H9 (cell line): Measurements from ENCODE around the gene ARFGAP1. TPM values are rescaled to one million over a fixed set of nuclear protein-coding genes. Genes with fewer than 3 reads are reported as not detected.
A peak's percentile ranks its signal among the peaks of the same experiment; 100 is the strongest.

Experiments used
- DNase-seq: peaks from one replicate; pipeline ENCODE4 v3.0.0-alpha.2; 2017
- H2AFZ ChIP-seq: one replicate; pipeline ENCODE4 v1.6.1; 2013; ENCODE audit warnings: mild to moderate bottlenecking, low read length, control low read depth, moderate library complexity
- H2AK5ac ChIP-seq: 2 replicates; pipeline ENCODE4 v1.6.1; 2013; ENCODE audit warnings: low read length, control low read depth, mixed read lengths; ENCODE audit not compliant: insufficient read length
- H2BK120ac ChIP-seq: one replicate; pipeline ENCODE4 v1.6.1; 2013; ENCODE audit warnings: low read depth, mild to moderate bottlenecking, low read length, control low read depth, inconsistent platforms; ENCODE audit not compliant: poor library complexity, severe bottlenecking
- H2BK12ac ChIP-seq: 2 replicates; pipeline ENCODE4 v1.6.1; 2013; ENCODE audit warnings: low read length, control low read depth, mixed read lengths, low read depth; ENCODE audit not compliant: insufficient read length
- H2BK15ac ChIP-seq: 2 replicates; pipeline ENCODE4 v1.6.1; 2013; ENCODE audit warnings: low read depth, low read length, control low read depth
- H2BK20ac ChIP-seq: one replicate; pipeline ENCODE4 v1.6.1; 2013; ENCODE audit warnings: low read depth, mild to moderate bottlenecking, low read length, control low read depth, inconsistent platforms; ENCODE audit not compliant: poor library complexity, severe bottlenecking
- H2BK5ac ChIP-seq: 2 replicates; pipeline ENCODE4 v1.6.1; 2013; ENCODE audit warnings: low read length, control low read depth, mixed read lengths; ENCODE audit not compliant: insufficient read length
- H3K14ac ChIP-seq: 2 replicates; pipeline ENCODE4 v1.6.1; 2013; ENCODE audit warnings: low read length, control low read depth; ENCODE audit not compliant: insufficient read depth
- H3K18ac ChIP-seq: 2 replicates; pipeline ENCODE4 v1.6.1; 2013; ENCODE audit warnings: low read depth, mild to moderate bottlenecking, mixed read lengths, low read length, control low read depth; ENCODE audit not compliant: insufficient read length
- H3K23ac ChIP-seq: 2 replicates; pipeline ENCODE4 v1.6.1; 2013; ENCODE audit warnings: low read length, control low read depth, mixed read lengths, low read depth; ENCODE audit not compliant: insufficient read length
- H3K23me2 ChIP-seq: 2 replicates; pipeline ENCODE4 v1.6.1; 2013; ENCODE audit warnings: low read depth, mild to moderate bottlenecking, mixed read lengths, low read length, control low read depth; ENCODE audit not compliant: insufficient read length, poor library complexity, severe bottlenecking
- H3K27ac ChIP-seq: 2 replicates; pipeline ENCODE4 v1.5.1; 2013; ENCODE audit warnings: low read length, control low read depth, mixed read lengths, low read depth; ENCODE audit not compliant: insufficient read length
- H3K27me3 ChIP-seq: 2 replicates; pipeline ENCODE4 v1.6.1; 2013; ENCODE audit warnings: low read length, control low read depth, inconsistent platforms; ENCODE audit not compliant: insufficient read depth
- H3K4ac ChIP-seq: 2 replicates; pipeline ENCODE4 v1.6.1; 2013; ENCODE audit warnings: low read depth, mild to moderate bottlenecking, control low read depth, inconsistent platforms, low read length, moderate library complexity
- H3K4me1 ChIP-seq: 2 replicates; pipeline ENCODE4 v1.6.1; 2013; ENCODE audit warnings: low read length, control low read depth, inconsistent platforms; ENCODE audit not compliant: insufficient read depth
- H3K4me2 ChIP-seq: 2 replicates; pipeline ENCODE4 v1.6.1; 2013; ENCODE audit warnings: low read length, control low read depth, mixed read lengths; ENCODE audit not compliant: insufficient read length, insufficient read depth
- H3K56ac ChIP-seq: 2 replicates; pipeline ENCODE4 v1.6.1; 2013; ENCODE audit warnings: low read depth, mild to moderate bottlenecking, mixed read lengths, low read length, control low read depth; ENCODE audit not compliant: insufficient read length
- H3K79me1 ChIP-seq: 2 replicates; pipeline ENCODE4 v1.6.1; 2013; ENCODE audit warnings: low read depth, mild to moderate bottlenecking, moderate library complexity, low read length, control low read depth, inconsistent platforms; ENCODE audit not compliant: insufficient read depth, poor library complexity, severe bottlenecking
- H3K79me2 ChIP-seq: 2 replicates; pipeline ENCODE4 v1.6.1; 2013; ENCODE audit warnings: low read length, control low read depth, inconsistent platforms; ENCODE audit not compliant: insufficient read depth
- H3K9ac ChIP-seq: 2 replicates; pipeline ENCODE4 v1.6.1; 2013; ENCODE audit warnings: low read length, control low read depth, mixed read lengths; ENCODE audit not compliant: insufficient read length; ENCODE audit errors: extremely low read depth
- H3K9me3 ChIP-seq: one replicate; pipeline ENCODE4 v1.6.1; 2013; ENCODE audit warnings: low read depth, low read length, inconsistent platforms; ENCODE audit not compliant: control insufficient read depth
- H3T11ph ChIP-seq: one replicate; pipeline ENCODE4 v1.6.1; 2013; ENCODE audit warnings: mild to moderate bottlenecking, low read length, control low read depth, inconsistent platforms
- H4K20me1 ChIP-seq: one replicate; pipeline ENCODE4 v1.6.1; 2013; ENCODE audit not compliant: control insufficient read depth, insufficient read length, insufficient read depth
- H4K5ac ChIP-seq: 2 replicates; pipeline ENCODE4 v1.6.1; 2013; ENCODE audit warnings: low read depth, mild to moderate bottlenecking, mixed read lengths, low read length, control low read depth; ENCODE audit not compliant: insufficient read length
- H4K8ac ChIP-seq: replicated peaks from 2 replicates; pipeline ENCODE4 v1.6.1; 2013; ENCODE audit warnings: low read length, control low read depth, mixed read lengths, low read depth; ENCODE audit not compliant: insufficient read length
- H4K91ac ChIP-seq: 2 replicates; pipeline ENCODE4 v1.6.1; 2013; ENCODE audit warnings: low read depth, mild to moderate bottlenecking, moderate library complexity, mixed read lengths, low read length, control low read depth; ENCODE audit not compliant: insufficient read length
- H3K27ac Mint-ChIP-seq, 3 experiments: 2 replicates in 2 of 3; 3 replicates in 1 of 3; pipeline ENCODE4 v1.8.0; 2020 to 2021; ENCODE audit warnings: mixed read lengths in 3 of 3, mild to moderate bottlenecking in 1 of 3, moderate library complexity in 1 of 3
- H3K27me3 Mint-ChIP-seq: 2 replicates; pipeline ENCODE4 v1.8.0; 2021; ENCODE audit warnings: low read depth, mild to moderate bottlenecking, moderate library complexity, mixed read lengths
- H3K36me3 Mint-ChIP-seq, 3 experiments: 2 replicates in 2 of 3; 3 replicates in 1 of 3; pipeline ENCODE4 v1.8.0; 2020 to 2021; ENCODE audit warnings: low read depth in 3 of 3, mixed read lengths in 3 of 3; ENCODE audit not compliant: insufficient read depth in 1 of 3
- H3K4me1 Mint-ChIP-seq, 2 experiments: 2 replicates each; pipeline ENCODE4 v1.8.0; 2020; ENCODE audit warnings: mixed read lengths in 2 of 2
- H3K4me3 Mint-ChIP-seq, 2 experiments: 2 replicates in 1 of 2; 3 replicates in 1 of 2; pipeline ENCODE4 v1.8.0; 2020 to 2021; ENCODE audit warnings: mild to moderate bottlenecking in 2 of 2, mixed read lengths in 2 of 2, moderate library complexity in 1 of 2
- H3K9me3 Mint-ChIP-seq, 2 experiments: 2 replicates in 1 of 2; 3 replicates in 1 of 2; pipeline ENCODE4 v1.8.0; 2020; ENCODE audit warnings: mild to moderate bottlenecking in 2 of 2, mixed read lengths in 2 of 2, moderate library complexity in 1 of 2
- WGBS: extraction: QIAGEN DNeasy Blood & Tissue Kit; methylation state at CpG from one replicate; pipeline ENCODE4 v1.1.7; 2013; ENCODE audit warnings: missing lambda C conversion rate, low lambda C conversion rate, mixed read lengths; ENCODE audit not compliant: insufficient read length; ENCODE audit errors: extremely low coverage; 5-methylcytosine and 5-hydroxymethylcytosine counted together
- total RNA-seq: library from RNA; stranded (reverse); gene quantifications from 2 replicates; pipeline ENCODE4 v1.2.1, GENCODE V29; 2021
- TF ChIP-seq, protein P1 (sequence below): fragments of 200-600 bp; sonication (generic); conservative IDR thresholded peaks from 3 replicates; pipeline ENCODE4 v1.8.0; 2021; ENCODE audit warnings: antibody characterized with exemption, mild to moderate bottlenecking

ARFGAP1 gene
- total RNA-seq, 1 experiment from 2014 or later, result 114 TPM

DNA sequence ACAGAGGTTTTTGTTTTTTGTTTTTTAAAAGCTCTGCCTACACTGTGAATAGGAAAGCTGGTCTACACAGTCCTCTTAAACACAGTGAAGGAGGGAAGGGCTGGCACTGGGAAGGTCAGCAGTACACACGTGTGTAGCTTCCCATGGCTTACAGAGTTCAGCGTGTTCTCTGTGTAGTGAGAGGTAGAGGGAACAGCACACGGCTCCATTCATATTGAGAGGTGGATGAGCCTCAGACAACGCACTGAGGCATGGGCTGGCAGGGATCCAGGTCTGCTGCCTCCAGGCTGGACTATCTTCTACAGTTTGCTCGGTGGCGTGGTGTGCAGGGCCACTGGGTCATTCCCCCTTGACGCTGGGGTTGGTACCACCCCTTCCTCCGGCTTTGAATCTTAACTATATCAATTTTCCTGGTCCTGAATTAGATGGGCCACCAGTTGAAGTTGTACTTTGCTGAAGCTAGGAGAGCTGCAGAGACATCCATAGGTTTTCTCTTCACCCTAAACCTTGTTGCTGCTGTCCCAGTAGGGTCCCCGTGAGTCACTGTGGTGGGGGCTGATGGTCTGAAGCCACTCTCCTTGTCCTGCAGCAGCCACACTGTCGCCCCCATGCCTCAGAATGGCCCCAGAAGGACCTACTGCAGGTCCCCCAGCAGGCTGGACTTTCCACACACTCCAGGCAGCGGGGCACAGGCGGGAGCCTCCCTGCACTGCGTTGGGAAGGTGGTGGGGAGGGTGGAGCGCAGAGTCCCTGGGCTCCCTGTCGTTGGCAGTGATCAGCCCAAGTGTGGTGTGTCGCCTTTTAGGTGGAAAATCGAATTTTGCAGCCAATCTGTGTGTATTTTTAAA is 2.0 kb downstream of the ARFGAP1 start:
- WGBS, result no CpG with 5 or more reads among the region's 17 CpGs
- H3K23me2 ChIP-seq, result no peaks in the 10 kb centered on the region
- H3K4me2 ChIP-seq, result no peak overlapping the region
- peaks cover 12% of the 10 kb centered on the region in 2 experiments; a peak in 3 of 4 replicates for H3K4me1 Mint-ChIP-seq
- TF ChIP-seq, protein P1, sequence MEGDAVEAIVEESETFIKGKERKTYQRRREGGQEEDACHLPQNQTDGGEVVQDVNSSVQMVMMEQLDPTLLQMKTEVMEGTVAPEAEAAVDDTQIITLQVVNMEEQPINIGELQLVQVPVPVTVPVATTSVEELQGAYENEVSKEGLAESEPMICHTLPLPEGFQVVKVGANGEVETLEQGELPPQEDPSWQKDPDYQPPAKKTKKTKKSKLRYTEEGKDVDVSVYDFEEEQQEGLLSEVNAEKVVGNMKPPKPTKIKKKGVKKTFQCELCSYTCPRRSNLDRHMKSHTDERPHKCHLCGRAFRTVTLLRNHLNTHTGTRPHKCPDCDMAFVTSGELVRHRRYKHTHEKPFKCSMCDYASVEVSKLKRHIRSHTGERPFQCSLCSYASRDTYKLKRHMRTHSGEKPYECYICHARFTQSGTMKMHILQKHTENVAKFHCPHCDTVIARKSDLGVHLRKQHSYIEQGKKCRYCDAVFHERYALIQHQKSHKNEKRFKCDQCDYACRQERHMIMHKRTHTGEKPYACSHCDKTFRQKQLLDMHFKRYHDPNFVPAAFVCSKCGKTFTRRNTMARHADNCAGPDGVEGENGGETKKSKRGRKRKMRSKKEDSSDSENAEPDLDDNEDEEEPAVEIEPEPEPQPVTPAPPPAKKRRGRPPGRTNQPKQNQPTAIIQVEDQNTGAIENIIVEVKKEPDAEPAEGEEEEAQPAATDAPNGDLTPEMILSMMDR, result no peak
- H4K5ac ChIP-seq, result no peak overlapping the region
- no peak overlapping the region for H2BK15ac ChIP-seq
- no peak overlapping the region for H3K4ac ChIP-seq
- peak overlapping the region in 1 of 3 experiments; percentile 73; a peak in 1 of 7 replicates for H3K27ac Mint-ChIP-seq
- no peaks in the 10 kb centered on the region for H3K27me3 ChIP-seq
- H2AK5ac ChIP-seq, result no peak overlapping the region
- no peak overlapping the region for H3T11ph ChIP-seq
- no peaks in the 10 kb centered on the region for H3K9me3 Mint-ChIP-seq
- no peak overlapping the region for H2BK5ac ChIP-seq
- H3K27ac ChIP-seq, result no peak overlapping the region
- no peak overlapping the region for H2BK12ac ChIP-seq
- peaks cover 14% of the 10 kb centered on the region for H3K79me1 ChIP-seq
- no peak overlapping the region for H3K56ac ChIP-seq
- H4K91ac ChIP-seq, result no peak overlapping the region
- no peak for DNase-seq
- no peak overlapping the region for H2BK20ac ChIP-seq
- H3K79me2 ChIP-seq, result peaks cover 27% of the 10 kb centered on the region; the same call in 1 of the 2 replicates
- H3K4me3 Mint-ChIP-seq, result peak overlapping the region; percentile 36 to 60; a peak in 3 of 5 replicates
- H3K27me3 Mint-ChIP-seq, result no peaks in the 10 kb centered on the region
- no peak overlapping the region for H3K9ac ChIP-seq
- no peak overlapping the region for H3K14ac ChIP-seq
- H2AFZ ChIP-seq, result no peak overlapping the region
- H2BK120ac ChIP-seq, result no peak overlapping the region
- H3K36me3 Mint-ChIP-seq, result peaks cover 13 to 42% (median 32%) of the 10 kb centered on the region in 3 experiments
- H3K23ac ChIP-seq, result no peak overlapping the region
- H3K18ac ChIP-seq, result no peak overlapping the region
- no peaks in the 10 kb centered on the region for H3K9me3 ChIP-seq
- H3K4me1 ChIP-seq, result 0 out of 2 replicates have a peak, but pooled peaks cover 2% of the 10 kb centered on the region
- H4K8ac ChIP-seq, result no peak overlapping the region
- H4K20me1 ChIP-seq, result no peaks in the 10 kb centered on the region
